Vagina (tissue), 2 donors: ENCODE measurements around the gene DHX8.
"Not testable (repeated sequence)": the region's sequence is repeated elsewhere in the genome, so short reads cannot be mapped to it uniquely, and the experiment has no call there.

ENCODE experiments used
- POLR2A ChIP-seq, 2 donors: fragments of 450-650 bp; IDR thresholded peaks; one replicate each; pipeline ENCODE4 v1.6.1; 2017; ENCODE audit warnings: antibody characterized with exemption in 2 of 2, mild to moderate bottlenecking in 2 of 2, moderate library complexity in 2 of 2
- POLR2AphosphoS5 ChIP-seq, 2 donors: sonication (generic); formaldehyde crosslinking; IDR thresholded peaks; one replicate each; pipeline ENCODE4 v1.9.0; 2017; ENCODE audit warnings: antibody characterized with exemption in 2 of 2, mild to moderate bottlenecking in 2 of 2, low read depth in 1 of 2; ENCODE audit not compliant: insufficient read depth in 1 of 2
- TF ChIP-seq, protein P1 (sequence below), 3 experiments: fragments of 450-650 bp in 2 of 3; fragments of 200-600 bp in 1 of 3; sonication (generic) in 1 of 3; IDR thresholded peaks; one replicate each; pipeline ENCODE4 v1.5.1; 2017 to 2019; ENCODE audit warnings: antibody characterized with exemption in 3 of 3, mild to moderate bottlenecking in 2 of 3, moderate library complexity in 2 of 3

DNA sequence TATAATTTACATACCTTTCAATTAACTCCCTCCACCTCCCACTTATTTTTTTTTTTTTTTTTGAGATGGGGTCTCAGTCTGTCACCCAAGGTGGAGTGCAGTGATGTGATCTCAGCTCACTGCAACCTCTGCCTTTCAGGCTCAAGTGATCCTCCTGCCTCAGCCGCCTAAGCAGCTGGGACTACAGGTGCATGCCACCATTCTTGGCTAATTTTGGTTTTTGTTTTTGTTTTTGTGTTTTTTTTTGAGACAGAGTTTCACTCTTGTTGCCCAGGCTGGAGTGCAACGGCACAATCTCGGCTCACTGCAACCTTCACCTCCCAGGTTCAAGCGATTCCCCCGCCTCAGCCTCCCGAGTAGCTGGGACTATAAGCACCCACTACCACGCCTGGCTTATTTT, 25.7 kb downstream of the DHX8 start:
- TF ChIP-seq POLR2AphosphoS5 (IDR thresholded peaks at IDR 0.05; ENCODE audit: insufficient read depth in 1 of 2, low read depth in 1 of 2); POLR2A (IDR thresholded peaks at IDR 0.05): not testable (repeated sequence)
- TF ChIP-seq, protein P1, sequence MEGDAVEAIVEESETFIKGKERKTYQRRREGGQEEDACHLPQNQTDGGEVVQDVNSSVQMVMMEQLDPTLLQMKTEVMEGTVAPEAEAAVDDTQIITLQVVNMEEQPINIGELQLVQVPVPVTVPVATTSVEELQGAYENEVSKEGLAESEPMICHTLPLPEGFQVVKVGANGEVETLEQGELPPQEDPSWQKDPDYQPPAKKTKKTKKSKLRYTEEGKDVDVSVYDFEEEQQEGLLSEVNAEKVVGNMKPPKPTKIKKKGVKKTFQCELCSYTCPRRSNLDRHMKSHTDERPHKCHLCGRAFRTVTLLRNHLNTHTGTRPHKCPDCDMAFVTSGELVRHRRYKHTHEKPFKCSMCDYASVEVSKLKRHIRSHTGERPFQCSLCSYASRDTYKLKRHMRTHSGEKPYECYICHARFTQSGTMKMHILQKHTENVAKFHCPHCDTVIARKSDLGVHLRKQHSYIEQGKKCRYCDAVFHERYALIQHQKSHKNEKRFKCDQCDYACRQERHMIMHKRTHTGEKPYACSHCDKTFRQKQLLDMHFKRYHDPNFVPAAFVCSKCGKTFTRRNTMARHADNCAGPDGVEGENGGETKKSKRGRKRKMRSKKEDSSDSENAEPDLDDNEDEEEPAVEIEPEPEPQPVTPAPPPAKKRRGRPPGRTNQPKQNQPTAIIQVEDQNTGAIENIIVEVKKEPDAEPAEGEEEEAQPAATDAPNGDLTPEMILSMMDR (IDR thresholded peaks at IDR 0.05) = not testable (repeated sequence)
